B cell (primary cell): ENCODE results near the gene MYH13. TPM values are rescaled to one million over a fixed set of nuclear protein-coding genes. Genes with fewer than 3 reads are reported as not detected.

Experiments
- ATAC-seq: fragments of 200-7000 bp; cut with Tn5 transposase; one replicate; pipeline ENCODE4 v1.10.0; 2021; ENCODE audit warnings: low read depth, mild to moderate bottlenecking, moderate number of reproducible peaks, moderate library complexity
- CTCF ChIA-PET: fragments of 350-600 bp; sonication (Branson Sonifier 250); formaldehyde crosslinking; loops from one replicate; lab custom pipeline; 2021; ENCODE audit warnings: antibody characterized with exemption, inconsistent platforms; lab: Charles Lee
- POLR2A ChIA-PET: fragments of 350-600 bp; sonication (Branson Sonifier 250); formaldehyde crosslinking; loops from one replicate; lab custom pipeline; 2021; ENCODE audit warnings: antibody characterized with exemption; lab: Charles Lee
- DNase-seq: peaks from one replicate; pipeline ENCODE4 v3.0.0; 2013
- H2AFZ ChIP-seq: 2 replicates; pipeline ENCODE4 v1.6.1; 2012; ENCODE audit warnings: mild to moderate bottlenecking, low read depth, low read length; ENCODE audit not compliant: insufficient read depth, poor library complexity, severe bottlenecking
- H3K27ac ChIP-seq, 2 donors: 1 replicate in 1 of 2; 2 replicates in 1 of 2; pipeline ENCODE4 v1.5.1; 2012 to 2013; ENCODE audit warnings: low read length in 2 of 2, mild to moderate bottlenecking in 2 of 2, moderate library complexity in 1 of 2
- H3K27me3 ChIP-seq, 4 experiments: fragments of 200-600 bp in 1 of 4; sonication (generic) in 1 of 4; replicated peaks in 1 of 4; 1 replicate in 2 of 4; 2 replicates in 2 of 4; pipeline versions ENCODE4 v1.6.1 to v1.7.0; 2013 to 2016; ENCODE audit warnings: low read length in 3 of 4, mild to moderate bottlenecking in 2 of 4, mixed read lengths in 1 of 4, moderate library complexity in 1 of 4; ENCODE audit not compliant: insufficient read depth in 4 of 4, control insufficient read depth in 3 of 4; ENCODE audit errors: control extremely low read depth in 1 of 4
- H3K36me3 ChIP-seq, 2 experiments: replicated peaks in 1 of 2; 1 replicate in 1 of 2; 2 replicates in 1 of 2; pipeline versions ENCODE4 v1.6.1 to v1.7.1; 2013; ENCODE audit warnings: low read length in 1 of 2; ENCODE audit not compliant: insufficient read depth in 2 of 2, control insufficient read depth in 1 of 2; ENCODE audit errors: control extremely low read depth in 1 of 2, extremely low read depth in 1 of 2
- H3K4me1 ChIP-seq, 2 donors: fragments of 200-600 bp in 1 of 2; sonication (generic) in 1 of 2; 1 replicate in 1 of 2; 2 replicates in 1 of 2; pipeline versions ENCODE4 v1.5.1 to v1.6.1; 2013 to 2017; ENCODE audit warnings: low read length in 2 of 2; ENCODE audit not compliant: control insufficient read depth in 2 of 2, insufficient read depth in 2 of 2
- H3K4me2 ChIP-seq: replicated peaks from 2 replicates; pipeline ENCODE3; 2012; ENCODE audit warnings: mild to moderate bottlenecking, low read depth, low read length; ENCODE audit not compliant: poor library complexity, severe bottlenecking
- H3K4me3 ChIP-seq, 5 experiments: fragments of 200-600 bp in 1 of 5; sonication (generic) in 1 of 5; 1 replicate in 3 of 5; 2 replicates in 2 of 5; pipeline versions ENCODE4 v1.5.1 to v1.7.0; 2011 to 2016; ENCODE audit warnings: low read length in 4 of 5, mild to moderate bottlenecking in 4 of 5, low read depth in 2 of 5, control low read depth in 1 of 5, moderate library complexity in 1 of 5; ENCODE audit not compliant: insufficient read depth in 1 of 5; ENCODE audit errors: control extremely low read depth in 1 of 5, extremely low read depth in 1 of 5
- H3K79me2 ChIP-seq: fragments of 200-600 bp; sonication (generic); one replicate; pipeline ENCODE4 v1.6.0; 2016; ENCODE audit warnings: low read length; ENCODE audit not compliant: control insufficient read depth, insufficient read depth
- H3K9ac ChIP-seq: fragments of 200-600 bp; sonication (generic); 2 replicates; pipeline ENCODE4 v1.6.1; 2017; ENCODE audit warnings: mild to moderate bottlenecking, low read length, moderate library complexity
- H3K9me3 ChIP-seq, 3 donors: one replicate each; pipeline versions ENCODE4 v1.6.1 to v1.7.1; 2013; ENCODE audit warnings: low read length in 2 of 3; ENCODE audit not compliant: control insufficient read depth in 2 of 3, insufficient read depth in 1 of 3; ENCODE audit errors: control extremely low read depth in 1 of 3
- H4K20me1 ChIP-seq: 2 replicates; pipeline ENCODE4 v1.6.0; 2012; ENCODE audit warnings: mild to moderate bottlenecking, low read length; ENCODE audit not compliant: insufficient read depth, control insufficient read depth, poor library complexity, severe bottlenecking
- H3K27ac Mint-ChIP-seq: one replicate; pipeline ENCODE4 v1.8.0; 2021; ENCODE audit warnings: mixed read lengths
- H3K27me3 Mint-ChIP-seq: one replicate; pipeline ENCODE4 v1.8.0; 2021; ENCODE audit warnings: mixed read lengths
- H3K4me1 Mint-ChIP-seq: one replicate; pipeline ENCODE4 v1.8.0; 2021; ENCODE audit warnings: mixed read lengths
- H3K4me3 Mint-ChIP-seq: one replicate; pipeline ENCODE4 v1.8.0; 2021; ENCODE audit warnings: mixed read lengths
- H3K9me3 Mint-ChIP-seq: one replicate; pipeline ENCODE4 v1.8.0; 2022; ENCODE audit warnings: mixed read lengths; ENCODE audit not compliant: insufficient read depth
- EZH2 ChIP-seq: IDR thresholded peaks from 2 replicates; pipeline ENCODE4 v1.6.1; 2012; ENCODE audit warnings: borderline replicate concordance, low read depth, mild to moderate bottlenecking, moderate library complexity, low read length; ENCODE audit not compliant: insufficient read depth, poor library complexity, severe bottlenecking
- WGBS: methylation state at CpG from one replicate; pipeline ENCODE4 v1.1.5; 2013; ENCODE audit warnings: missing lambda C conversion rate; ENCODE audit not compliant: insufficient coverage; 5-methylcytosine and 5-hydroxymethylcytosine counted together
- intact Hi-C: fragments of 100-400 bp; cut with micrococcal nuclease; formaldehyde crosslinking; loops from one replicate; pipeline ENCODE4 v1.10.0; 2022
- polyA plus RNA-seq: library from polyadenylated mRNA; depleted of rRNA; stranded (reverse); fragments of >200 nt; gene quantifications from 2 replicates; pipeline ENCODE4 v1.2.3, GENCODE V29; 2012
- total RNA-seq, 2 donors: library from RNA; stranded (reverse); fragments of 120-200 nt in 1 of 2; gene quantifications; 1 replicate in 1 of 2; 2 replicates in 1 of 2; pipeline versions ENCODE4 v1.2.3 to v1.2.4, GENCODE V29; 2013 to 2022
- TF ChIP-seq, protein P1 (sequence below): fragments of 200-600 bp; IDR thresholded peaks from one replicate; pipeline ENCODE4 v1.8.0; 2022; ENCODE audit warnings: antibody characterized with exemption, mild to moderate bottlenecking

The MYH13 gene
- total and polyA plus RNA-seq, 2 donors (not counting 1 experiment from before 2014, with no cell fraction given): not detected

DNA sequence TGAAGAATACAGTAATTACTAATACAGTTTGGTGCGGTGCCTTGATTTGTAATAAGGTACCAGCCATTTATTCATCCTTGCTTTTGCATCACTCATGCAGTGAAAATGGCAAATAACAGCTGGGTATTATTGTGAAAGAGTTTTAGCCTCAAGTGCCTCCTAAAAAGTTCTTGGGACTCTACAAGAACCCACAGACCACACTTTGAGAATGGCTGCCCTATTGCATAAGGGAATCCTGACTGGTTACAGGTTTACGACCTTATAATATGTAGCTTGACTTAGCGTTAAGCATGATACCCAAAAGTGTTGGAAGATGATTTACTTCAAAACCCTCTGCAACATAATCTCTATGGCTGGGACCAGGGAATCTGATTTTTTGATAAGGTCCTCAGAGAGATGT lies 4.2 kb downstream of the MYH13 start:
- Histone ChIP-seq H3K27me3 (no peaks in the 10 kb centered on the region), H2AFZ (no peak overlapping the region), H3K4me1 (no peaks in the 10 kb centered on the region), H3K36me3 (no peaks in the 10 kb centered on the region), H4K20me1 (no peaks in the 10 kb centered on the region), H3K4me2 (no peak overlapping the region), H3K9me3 (peaks cover 0 to 2% (median 0%) of the 10 kb centered on the region in 3 donors), H3K4me3 (no peak overlapping the region), H3K27ac (no peak overlapping the region), H3K79me2 (no peaks in the 10 kb centered on the region), H3K9ac (no peak overlapping the region)
- Mint-ChIP-seq H3K27ac (no peak overlapping the region), H3K9me3 (no peaks in the 10 kb centered on the region), H3K4me1 (no peaks in the 10 kb centered on the region), H3K27me3 (peaks cover 16% of the 10 kb centered on the region), H3K4me3 (no peak overlapping the region)
- ChIA-PET POLR2A (no interaction called here), CTCF (interaction anchor here (1.7 kb wide), 1 partner anchor 13 kb away, joined by 5 read pairs; no protein-coding TSS in a partner anchor)
- no peak for DNase-seq
- intact Hi-C loops: no loop called here
- ATAC-seq: no peak
- no CpG with 5 or more reads among the region's 3 CpGs for WGBS
- no peak for TF ChIP-seq EZH2
- TF ChIP-seq, protein P1, sequence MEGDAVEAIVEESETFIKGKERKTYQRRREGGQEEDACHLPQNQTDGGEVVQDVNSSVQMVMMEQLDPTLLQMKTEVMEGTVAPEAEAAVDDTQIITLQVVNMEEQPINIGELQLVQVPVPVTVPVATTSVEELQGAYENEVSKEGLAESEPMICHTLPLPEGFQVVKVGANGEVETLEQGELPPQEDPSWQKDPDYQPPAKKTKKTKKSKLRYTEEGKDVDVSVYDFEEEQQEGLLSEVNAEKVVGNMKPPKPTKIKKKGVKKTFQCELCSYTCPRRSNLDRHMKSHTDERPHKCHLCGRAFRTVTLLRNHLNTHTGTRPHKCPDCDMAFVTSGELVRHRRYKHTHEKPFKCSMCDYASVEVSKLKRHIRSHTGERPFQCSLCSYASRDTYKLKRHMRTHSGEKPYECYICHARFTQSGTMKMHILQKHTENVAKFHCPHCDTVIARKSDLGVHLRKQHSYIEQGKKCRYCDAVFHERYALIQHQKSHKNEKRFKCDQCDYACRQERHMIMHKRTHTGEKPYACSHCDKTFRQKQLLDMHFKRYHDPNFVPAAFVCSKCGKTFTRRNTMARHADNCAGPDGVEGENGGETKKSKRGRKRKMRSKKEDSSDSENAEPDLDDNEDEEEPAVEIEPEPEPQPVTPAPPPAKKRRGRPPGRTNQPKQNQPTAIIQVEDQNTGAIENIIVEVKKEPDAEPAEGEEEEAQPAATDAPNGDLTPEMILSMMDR: no peak

DNA sequence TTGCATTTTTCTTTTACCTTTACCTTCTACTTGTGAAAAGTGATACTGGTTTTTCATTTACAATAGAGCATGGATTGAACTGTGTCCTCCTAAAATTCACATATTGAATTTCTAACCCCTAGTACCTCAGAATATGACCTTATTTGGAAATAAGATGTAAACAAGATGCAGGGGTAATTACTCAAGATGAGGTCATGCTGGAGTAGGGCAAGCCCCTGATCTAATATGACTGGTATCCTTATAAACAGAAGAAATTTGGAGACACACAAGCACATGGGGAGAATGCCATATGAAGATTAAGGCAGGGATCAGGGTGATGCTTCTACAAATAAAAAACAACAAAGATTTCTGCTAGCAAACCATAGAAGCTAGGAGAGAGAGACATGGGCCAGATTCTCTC lies 12.2 kb downstream of the MYH13 start:
- Histone ChIP-seq H3K9ac (no peak overlapping the region), H2AFZ (no peak overlapping the region), H3K27ac (no peak overlapping the region), H3K4me2 (no peak overlapping the region), H3K4me3 (no peak overlapping the region), H3K4me1 (no peaks in the 10 kb centered on the region), H3K36me3 (no peaks in the 10 kb centered on the region), H4K20me1 (no peaks in the 10 kb centered on the region), H3K79me2 (no peaks in the 10 kb centered on the region), H3K27me3 (peaks cover 0 to 3% (median 0%) of the 10 kb centered on the region in 4 experiments), H3K9me3 (no peaks in the 10 kb centered on the region)
- no peak for DNase-seq
- Mint-ChIP-seq H3K27ac (no peak overlapping the region), H3K27me3 (peaks cover 16% of the 10 kb centered on the region), H3K4me3 (no peak overlapping the region), H3K9me3 (no peaks in the 10 kb centered on the region), H3K4me1 (no peaks in the 10 kb centered on the region)
- TF ChIP-seq EZH2: no peak
- TF ChIP-seq, protein P1: no peak
- ChIA-PET POLR2A (no interaction called here), CTCF (no interaction called here)
- ATAC-seq: no peak
- intact Hi-C loops: no loop called here
